Dermis blood vessel endothelial cell (primary cell): ENCODE results near the gene SLC9A4. TPM values are rescaled to one million over a fixed set of nuclear protein-coding genes. Genes with fewer than 3 reads are reported as not detected.

Experiments
- DNase-seq: peaks from one replicate; pipeline ENCODE4 v3.0.0; 2010
- total RNA-seq: library from RNA; depleted of rRNA; stranded (reverse); fragments of >200 nt; gene quantifications from 2 replicates; pipeline ENCODE4 v1.2.3, GENCODE V29; 2014

Gene SLC9A4
- total RNA-seq, 1 donor from 2014 or later: not detected

DNA sequence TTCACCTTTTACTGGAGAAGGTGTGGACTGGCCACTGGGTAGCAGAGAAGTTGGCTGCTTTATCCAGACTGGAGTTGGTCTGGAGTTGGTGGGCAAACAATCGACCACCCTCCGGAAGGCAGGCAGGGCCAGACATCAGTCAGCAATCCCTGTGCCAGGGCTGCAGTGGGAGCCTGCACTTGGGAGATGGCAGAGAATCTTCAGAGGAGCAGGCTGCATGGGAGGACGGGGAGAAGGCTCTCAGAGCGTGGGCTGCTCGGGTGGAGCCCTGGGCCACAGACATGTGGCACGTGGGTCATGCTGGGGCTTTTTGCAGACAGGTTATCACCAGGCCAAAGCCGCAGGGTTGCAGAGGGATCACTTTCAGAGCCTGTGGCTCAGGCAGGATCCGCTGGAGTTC, 29.6 kb downstream of the SLC9A4 start:
- no peak for DNase-seq

DNA sequence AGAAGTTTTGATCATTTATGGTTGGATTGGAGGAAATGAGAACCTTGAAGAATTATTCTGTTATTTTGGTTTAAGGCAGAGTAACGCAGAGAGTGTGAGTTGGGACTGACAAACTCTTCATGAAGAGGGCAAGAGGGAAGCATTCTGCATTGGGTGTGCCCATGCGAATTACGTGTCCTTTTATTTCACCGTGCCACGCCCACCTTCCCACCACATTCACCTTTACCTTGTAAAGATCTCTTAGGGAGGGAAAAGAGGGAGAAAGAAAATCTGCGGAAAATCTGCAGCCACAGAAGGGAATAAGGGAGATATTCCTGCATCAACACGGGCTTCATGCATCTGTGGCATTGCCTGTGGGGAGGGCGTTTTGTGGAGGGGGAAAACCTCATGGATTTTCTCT, 31.8 kb downstream of the SLC9A4 start:
- DNase-seq: no peak

GRCh38 chr2:102505290-102505689, 32.3 kb downstream of the SLC9A4 start:
- no peak for DNase-seq

DNA sequence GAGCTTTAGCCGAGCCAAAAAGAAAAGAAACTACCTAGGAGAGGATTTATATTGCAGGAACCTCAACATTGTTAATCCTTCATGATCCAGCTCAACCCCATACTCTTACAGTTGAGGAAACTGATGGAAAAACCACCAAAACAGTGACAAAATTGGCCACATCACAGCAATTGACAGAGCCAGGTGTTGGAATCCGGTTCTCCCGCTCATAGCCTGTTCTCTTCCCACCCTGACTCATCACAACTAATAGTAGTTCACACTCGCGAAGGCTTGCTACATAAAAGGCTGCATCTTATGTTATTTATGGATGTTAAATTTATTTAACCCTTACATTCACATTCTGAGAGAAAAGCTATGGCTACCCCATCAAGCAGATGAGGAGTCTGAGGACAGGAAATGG, 33.7 kb downstream of the SLC9A4 start:
- DNase-seq: no peak

GRCh38 chr2:102508863-102509262, 35.8 kb downstream of the SLC9A4 start:
- DNase-seq: peak; percentile 57

DNA sequence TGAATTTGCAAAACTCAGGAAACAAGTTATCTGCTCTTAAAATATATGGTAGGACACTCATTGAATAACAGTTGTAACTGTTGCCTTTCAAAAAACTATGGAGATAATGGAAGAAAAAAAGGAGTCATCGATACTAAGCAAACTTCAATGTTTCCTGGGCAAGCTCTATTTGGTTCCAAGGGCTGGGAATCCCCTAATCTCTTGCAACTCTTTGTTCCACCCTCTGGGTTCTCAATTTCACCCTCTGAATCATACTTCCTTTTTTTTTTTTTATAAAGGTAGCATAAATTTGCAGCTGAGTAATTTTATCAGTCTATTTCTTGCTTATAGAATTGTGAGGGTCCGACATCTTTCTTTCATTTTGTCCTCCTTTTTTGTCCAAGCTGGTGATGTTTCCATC, 36.7 kb downstream of the SLC9A4 start:
- peak; percentile 46 for DNase-seq

DNA sequence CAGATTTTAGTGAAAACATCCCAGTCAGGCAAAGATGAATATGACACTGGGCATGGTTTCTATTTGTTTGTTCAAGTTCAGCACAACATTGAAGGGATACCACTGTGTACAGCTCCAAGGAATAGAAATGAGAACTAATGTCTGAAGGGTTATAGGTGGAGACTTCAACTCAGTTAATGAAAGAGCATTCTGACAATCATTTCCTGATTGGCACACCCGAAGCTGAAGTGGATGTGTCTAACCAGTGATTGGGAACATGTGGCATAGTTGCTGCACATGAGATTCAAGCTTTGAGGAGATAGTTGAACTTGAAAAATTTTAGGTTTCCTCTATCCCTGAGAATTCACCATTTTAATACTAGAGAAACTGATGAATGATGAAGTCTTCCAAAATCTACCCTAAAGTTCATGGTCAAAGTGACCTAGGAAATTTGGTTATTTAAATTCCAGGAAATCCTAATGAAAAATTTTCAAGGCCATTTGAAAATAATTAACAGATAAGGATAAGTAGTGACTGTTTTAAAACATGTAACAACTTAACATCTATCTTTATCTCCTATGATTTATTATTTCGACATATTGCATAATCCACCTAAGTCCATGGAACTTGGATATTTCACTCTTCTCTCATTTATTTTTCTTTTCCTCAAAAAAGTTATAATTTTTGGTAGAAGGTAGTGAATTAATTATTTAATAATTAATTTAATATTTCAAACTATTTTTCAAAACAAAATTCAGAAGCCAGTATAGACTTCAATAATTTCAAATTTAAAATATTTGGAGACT, 38.0 kb downstream of the SLC9A4 start:
- DNase-seq: no peak

DNA sequence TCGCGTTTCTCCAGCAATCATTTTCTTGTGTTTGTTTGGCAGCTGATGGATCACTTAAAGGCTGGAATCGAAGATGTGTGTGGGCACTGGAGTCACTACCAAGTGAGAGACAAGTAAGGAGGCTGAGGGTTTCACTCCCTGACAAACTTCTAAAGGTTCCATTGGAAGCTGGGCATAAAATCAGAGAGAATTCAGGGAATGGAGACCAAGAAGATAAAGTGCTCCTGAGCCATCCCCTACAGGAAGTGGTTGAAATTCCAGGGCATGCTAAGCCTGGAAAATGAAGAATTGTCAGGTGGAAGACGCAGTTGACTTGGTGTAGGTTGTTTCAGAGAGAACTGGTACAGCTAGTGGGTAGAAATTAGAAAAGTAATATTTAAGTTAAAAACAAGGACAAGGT, 39.1 kb downstream of the SLC9A4 start:
- peak; percentile 11 for DNase-seq

DNA sequence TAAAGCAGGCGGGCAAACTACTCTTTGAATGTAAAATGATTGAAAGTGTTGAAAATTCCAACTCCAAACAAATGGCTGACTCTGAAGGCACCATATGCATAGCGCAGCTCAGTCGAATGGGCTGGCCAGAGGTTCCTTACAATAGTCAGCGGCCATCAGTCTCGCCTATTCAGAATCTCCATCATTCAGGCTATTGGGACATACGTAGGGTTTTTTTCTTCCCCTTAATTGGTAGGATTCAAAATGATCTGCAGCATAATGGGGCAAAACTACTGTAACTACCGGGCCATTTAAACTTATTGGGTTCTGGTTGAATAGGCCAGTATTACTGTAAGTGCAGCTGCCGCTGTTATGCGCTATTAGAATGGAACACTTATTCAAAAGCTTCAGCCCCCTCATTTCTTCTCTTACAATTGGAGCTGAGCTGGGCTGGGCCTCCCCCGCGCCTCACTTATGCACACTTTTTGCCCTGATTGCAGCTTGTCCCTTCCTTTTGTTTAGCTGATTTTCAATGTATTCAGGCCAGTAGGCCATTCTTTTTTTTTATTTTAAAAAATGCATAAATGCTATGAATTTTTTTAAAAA, 40.4 kb downstream of the SLC9A4 start:
- no peak for DNase-seq

DNA sequence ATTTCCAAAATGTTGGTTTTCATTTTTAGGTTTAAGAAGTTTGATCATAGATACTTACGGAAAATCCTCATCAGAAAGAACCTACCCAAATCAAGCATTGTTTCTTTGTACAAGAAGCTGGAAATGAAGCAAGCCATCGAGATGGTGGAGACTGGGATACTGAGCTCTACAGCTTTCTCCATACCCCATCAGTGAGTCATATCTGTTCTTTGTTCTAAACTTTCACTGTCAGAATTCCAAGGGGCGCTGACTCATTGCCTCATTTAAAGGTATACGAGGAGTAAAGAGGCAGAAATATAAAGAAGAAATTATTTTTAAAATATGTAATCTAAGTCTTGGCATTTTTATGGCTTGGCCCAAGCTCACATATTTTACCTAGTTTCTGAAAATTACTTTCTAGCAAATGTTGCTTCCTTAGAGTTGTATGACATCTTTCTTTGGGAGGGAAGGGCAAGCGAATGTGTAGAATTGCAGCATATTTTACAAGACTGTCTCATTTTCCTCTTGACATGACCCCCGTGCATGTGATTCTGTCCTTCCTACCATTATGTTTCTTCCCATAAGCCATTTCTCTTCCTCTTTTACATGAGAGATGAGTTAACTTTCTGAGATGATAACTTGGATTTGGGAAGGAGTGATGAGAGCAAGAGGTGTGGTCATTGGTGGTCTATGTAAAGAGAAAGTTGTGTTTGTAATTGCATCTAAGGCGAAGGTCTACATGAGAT, 41.2 kb downstream of the SLC9A4 start:
- DNase-seq: peak; percentile 94

DNA sequence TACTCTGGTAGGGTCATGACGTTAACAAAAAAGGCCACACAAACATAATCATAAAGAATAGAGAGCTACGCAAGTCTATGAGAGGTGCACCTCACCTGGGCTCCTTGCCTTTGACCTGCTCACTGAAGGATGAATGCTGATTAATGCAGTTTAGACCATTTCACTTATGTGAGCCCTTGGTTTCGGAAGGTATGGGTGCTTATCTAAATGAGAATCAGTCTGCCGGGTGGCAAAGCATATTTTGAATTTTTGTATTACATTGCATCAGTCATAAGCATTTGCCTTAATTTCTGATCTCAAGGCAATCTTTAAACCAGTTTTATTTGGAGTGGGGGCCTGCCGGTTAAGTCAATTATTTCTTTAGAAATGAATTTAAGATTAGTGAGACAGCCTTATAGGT, 42.8 kb downstream of the SLC9A4 start:
- DNase-seq: no peak

DNA sequence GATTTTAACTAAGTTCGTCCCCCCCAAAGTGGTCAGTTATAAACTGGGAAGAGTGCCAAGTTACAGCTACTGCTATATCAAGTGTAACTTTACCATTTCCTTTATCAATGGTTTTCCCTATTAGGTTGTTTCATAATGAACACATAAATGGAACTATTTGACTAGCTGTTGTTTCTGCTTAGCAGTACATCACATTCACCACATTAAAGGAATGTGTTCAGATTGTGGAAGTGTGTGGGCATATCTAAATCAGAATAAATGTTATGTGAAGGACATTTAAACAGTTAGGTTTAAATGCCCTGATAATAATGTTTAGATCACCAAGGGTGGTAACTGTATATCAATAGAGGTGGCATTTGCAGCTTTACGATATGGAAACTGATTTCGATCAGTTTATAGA, 45.1 kb downstream of the SLC9A4 start:
- no peak for DNase-seq

DNA sequence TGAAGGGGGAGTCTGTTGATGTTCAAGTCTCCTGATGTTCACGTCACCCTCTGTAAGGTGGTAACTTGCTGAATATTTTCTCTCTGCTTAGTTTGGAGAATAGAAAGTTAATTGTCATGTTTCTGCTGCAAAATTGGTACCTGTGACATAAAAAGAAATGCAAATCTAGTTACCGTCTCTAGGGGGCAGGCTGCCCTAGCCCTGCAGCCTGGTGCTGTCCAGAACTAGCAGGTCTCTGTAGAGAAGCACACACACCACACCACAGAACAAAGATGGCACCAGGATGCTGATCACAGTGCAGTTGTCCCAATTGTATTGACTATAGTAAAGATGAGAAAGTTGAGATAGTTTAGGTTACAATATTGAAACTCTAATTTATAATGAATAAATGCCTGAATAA, 47.0 kb downstream of the SLC9A4 start:
- peak; percentile 47 for DNase-seq

DNA sequence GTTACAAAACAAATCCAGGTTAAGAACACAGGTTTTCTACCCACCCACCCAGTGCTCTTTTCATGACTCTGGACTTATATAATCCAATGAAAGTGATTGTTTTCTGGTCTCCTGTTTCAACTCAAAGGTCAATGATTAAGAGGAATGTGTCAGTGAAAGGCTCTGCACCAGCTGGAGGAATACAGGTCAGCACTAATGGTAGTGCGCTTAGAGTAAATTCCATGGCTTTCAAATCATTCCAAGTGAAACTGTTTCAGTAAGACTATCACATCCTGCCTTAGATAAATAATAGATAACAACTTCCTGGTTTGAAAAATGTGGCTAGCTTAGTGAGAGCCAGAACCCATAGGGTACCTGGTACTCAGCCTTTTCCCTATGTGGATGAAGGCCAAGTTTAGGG, 47.8 kb downstream of the SLC9A4 start:
- no peak for DNase-seq

- DNase-seq: no peak
These were observed 49.1 kb downstream of the SLC9A4 start for GRCh38 chr2:102522162-102522561.

- DNase-seq: no peak
These were observed 49.9 kb downstream of the SLC9A4 start for GRCh38 chr2:102522890-102523289.

GRCh38 chr2:102523651-102524050, 50.6 kb downstream of the SLC9A4 start:
- DNase-seq: no peak

- no peak for DNase-seq
These were observed 54.1 kb downstream of the SLC9A4 start for GRCh38 chr2:102527086-102527485.

DNA sequence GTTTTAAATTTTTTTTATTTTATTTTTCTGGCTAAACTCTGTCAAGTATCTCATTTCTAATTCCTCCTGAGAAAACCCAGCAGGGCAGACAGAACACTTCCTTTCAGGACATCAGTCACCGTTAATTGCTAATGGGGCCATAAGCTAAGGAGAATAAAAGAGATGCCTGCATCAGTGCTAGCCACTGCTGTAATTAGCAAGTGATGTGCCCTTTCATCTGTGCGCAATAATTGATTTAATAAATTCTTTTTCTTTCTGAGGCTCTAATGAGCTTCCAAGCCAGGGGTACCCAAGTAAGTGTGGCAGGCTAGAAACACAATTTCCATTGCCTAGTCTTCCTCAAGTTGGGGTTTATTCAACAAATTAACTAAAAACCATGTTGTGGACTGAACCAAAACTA, 65.5 kb downstream of the SLC9A4 start:
- no peak for DNase-seq

DNA sequence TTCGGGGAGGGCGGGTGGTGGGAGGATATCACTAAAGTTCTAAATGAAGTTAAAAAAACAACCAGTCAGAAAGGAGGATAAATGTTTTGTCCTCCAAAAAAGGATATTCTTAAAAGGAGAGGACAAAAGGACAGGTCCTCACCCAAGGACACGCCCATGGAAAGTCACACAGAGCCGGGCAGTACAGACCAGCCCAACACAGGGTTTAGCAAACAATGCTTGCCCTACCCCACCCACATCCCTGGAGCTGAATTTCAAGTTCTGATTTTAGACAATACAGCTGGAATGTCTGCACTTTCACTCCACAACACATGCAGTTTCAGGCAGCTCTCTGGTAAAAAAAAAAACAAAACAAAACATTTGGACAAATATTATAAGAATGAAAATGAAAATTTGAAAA, 67.9 kb downstream of the SLC9A4 start:
- no peak for DNase-seq

GRCh38 chr2:102544182-102544581, 71.2 kb downstream of the SLC9A4 start:
- DNase-seq: no peak

DNA sequence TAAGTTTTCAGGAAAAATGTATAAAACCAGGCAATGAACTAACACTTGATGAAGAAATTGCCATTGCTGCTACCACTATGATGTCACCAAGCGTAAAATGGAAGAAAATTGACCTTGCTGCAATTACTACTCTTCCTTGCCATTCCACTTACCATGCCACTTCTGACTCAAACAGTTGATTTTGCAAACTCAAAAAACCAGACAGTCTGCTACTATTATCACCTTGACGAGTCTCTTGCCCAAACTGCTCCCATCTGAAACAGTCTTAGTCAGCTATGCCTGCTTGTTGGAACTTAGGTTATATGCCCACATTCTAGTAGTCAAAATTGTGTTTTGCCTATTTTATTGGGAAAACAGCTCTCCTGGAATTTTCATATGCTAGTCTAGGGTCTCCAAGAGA, 74.4 kb downstream of the SLC9A4 start:
- no peak for DNase-seq

DNA sequence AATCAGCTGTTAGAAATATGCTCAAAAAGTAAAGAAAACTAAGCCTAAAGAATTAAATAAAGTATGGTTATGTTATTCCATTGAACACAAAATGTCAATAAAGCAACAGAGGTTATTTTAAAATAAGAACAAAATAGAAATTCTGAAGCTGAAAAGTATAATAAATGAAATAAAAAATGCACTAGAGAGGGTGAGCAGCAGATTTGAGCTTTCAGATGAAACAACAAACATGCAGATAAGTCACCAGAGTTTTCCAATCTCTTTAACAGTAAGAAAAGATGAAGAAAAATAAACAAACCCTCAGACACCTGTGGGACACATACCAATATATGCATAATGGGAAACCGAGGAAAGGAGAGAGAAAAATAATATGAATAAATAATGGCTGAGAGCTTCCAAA, 76.0 kb downstream of the SLC9A4 start:
- DNase-seq: no peak

DNA sequence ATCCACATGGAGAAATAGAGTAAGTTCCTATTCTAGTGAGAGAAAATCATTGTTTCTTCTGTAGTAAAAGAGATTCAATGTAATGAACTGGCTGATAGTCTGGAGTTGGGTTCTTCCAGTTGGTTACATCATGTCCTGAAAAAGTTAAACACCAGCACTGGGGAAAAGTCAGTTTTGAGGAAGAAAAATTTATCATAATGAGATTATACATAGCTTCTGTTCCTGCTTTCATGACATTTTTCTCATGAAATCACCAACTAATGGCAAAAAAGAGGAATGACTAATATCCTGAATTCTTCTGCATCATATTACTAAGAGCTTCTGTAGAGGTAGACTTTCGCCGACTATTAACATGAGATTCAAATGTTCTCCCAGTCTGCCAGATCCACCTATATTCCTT, 77.1 kb downstream of the SLC9A4 start:
- no peak for DNase-seq
